Activated CD4-positive, alpha-beta T cell treated with anti-CD3 and anti-CD28 coated beads, Interleukin-2, amount 50 U/mL, for 16 hours (primary cell): Measurements from ENCODE around the gene MARS1.
"Not testable (repeated sequence)": the region's sequence is repeated elsewhere in the genome, so short reads cannot be mapped to it uniquely, and the experiment has no call there.

Experiments used
- DNase-seq: peaks from one replicate; pipeline ENCODE4 v3.0.0-alpha.2; 2020

MARS1 gene

DNA sequence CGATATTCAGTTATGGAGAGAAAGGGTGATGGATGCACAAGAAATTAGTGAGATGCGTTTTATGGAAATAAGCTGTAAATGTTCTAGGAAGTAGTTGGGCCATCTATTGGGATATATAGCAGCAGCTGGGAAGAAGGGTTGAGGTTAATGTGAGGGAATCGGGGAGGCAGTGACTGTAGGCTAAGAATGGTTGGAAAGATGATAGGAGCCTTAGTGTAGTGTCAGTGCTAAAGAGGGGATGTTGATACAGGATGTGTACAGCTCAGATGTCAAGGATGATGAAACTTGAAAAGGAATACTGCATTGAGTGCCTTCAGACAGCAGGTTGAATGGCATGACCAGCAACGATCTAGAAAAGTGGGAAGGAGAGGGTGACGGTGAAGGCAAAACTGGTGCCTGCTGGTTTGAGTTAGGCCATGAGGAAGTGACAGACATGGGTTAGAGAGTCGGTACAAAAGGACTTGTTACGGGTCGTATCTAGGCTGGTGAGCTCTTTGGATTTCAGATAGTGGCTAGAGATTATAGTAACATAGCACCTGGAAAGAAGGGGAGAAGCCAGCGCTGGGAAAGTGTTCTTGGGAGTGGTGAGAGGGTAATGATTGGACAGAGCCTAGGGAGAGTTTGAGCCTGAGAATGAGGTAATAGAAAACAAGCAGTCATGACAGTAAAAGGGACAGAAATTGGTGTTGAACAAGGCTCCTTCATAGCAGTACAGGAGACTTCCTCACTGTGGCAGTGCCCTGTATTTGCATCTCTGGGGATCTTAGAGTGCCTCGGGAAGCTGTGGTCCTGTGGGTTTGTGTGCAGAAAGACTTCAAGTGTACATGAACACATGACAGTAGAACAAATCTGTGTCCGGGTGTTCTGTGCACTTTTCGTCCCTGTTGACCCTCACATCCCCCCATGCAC is 9.6 kb downstream of the MARS1 start:
- DNase-seq = no peak

DNA sequence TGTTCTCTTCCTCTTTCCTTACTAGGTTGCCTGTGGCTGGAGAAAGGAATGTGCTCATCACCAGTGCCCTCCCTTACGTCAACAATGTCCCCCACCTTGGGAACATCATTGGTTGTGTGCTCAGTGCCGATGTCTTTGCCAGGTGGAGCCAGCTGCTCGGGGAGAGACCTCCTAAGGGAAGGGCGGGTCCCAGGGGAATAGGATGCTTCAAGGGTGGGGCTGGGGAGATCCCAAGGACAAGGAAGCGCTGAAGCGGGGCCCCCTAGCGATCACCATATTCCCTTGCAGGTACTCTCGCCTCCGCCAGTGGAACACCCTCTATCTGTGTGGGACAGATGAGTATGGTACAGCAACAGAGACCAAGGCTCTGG is 10.2 kb downstream of the MARS1 start:
- DNase-seq = no peak

DNA sequence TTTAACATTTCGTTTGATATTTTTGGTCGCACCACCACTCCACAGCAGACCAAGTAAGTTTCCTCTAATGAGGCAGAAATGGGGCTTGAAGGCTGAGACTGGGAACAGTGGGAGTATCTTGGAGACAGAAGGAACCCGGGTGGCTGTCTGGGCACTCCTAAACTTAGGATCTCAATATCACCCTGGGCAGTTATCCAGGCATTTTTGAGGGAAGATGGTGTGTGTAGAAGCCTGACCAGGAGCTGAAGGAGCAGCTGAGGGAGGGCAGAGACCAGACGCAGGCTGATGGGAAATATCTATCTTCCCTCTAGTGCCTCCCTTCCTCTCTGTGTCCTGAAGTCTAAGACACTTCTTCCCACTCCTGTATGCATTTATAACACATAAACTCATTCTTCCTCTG is 10.7 kb downstream of the MARS1 start:
- DNase-seq = no peak

DNA sequence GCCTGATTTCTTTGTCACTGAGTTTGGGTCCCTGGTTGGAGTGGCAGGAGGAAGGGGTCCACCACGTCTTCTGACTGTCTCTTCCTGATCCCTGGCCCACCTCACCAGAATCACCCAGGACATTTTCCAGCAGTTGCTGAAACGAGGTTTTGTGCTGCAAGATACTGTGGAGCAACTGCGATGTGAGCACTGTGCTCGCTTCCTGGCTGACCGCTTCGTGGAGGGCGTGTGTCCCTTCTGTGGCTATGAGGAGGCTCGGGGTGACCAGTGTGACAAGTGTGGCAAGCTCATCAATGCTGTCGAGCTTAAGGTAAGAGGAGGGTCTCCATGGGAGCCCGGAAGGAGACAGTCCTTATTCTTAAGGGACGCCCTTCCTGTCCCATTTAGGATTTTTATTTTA is 12.3 kb downstream of the MARS1 start:
- no peak for DNase-seq

DNA sequence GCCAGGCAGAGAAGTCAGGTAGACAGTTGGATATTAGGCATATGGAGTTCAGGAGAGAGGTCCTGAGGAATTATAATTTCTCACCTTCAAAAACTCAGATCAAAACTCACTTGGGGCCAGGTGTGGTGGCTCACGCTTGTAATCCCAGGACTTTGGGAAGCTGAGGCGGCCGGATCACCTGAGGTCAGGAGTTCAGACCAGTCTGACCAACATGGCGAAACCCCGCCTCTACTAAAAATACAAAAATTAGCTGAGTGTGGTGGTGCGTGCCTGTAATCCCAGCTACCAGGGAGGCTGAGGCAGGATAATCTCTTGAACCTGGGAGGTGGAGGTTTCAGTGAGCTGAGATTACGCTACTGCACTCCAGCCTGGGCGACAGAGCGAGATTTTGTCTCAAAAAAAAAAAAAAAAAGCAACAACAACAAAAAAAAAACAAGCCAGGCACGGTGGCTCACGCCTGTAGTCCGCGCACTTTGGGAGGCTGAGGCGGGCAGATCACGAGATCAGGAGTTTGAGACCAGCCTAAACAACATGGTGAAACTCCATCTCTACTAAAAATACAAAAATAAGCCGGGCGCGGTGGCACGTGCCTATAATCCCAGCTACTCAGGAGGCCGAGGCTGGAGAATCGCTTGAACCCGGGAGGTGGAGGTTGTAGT is 14.6 kb downstream of the MARS1 start:
- not testable (repeated sequence) for DNase-seq

DNA sequence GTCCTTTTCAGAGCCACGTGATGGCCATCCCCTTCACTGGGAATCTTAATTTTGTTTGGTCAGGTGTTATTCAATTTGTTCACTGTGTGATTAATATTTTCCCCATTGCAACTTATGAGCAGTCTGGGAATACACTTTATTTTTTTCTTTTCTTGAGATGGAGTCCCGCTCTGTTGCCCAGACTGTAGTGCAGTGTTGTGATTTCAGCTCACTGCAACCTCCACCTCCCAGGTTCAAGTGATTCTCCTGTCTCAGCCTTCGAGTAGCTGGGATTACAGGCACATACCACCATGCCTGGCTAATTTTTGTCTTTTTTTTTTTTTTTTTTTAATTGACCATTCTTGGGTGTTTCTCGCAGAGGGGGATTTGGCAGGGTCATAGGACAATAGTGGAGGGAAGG is 18.7 kb downstream of the MARS1 start:
- not testable (repeated sequence) for DNase-seq

DNA sequence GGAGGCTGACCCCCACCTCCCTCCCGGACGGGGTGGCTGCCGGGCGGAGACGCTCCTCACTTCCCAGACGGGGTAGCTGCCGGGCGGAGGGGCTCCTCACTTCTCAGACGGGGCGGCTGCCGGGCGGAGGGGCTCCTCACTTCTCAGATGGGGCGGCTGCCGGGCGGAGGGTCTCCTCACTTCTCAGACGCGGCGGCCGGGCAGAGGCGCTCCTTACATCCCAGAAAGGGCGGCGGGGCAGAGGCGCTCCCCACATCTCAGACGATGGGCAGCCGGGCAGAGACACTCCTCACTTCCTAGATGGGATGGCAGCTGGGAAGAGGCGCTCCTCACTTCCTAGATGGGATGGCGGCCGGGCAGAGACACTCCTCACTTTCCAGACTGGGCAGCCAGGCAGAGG is 19.9 kb downstream of the MARS1 start:
- not testable (repeated sequence) for DNase-seq

DNA sequence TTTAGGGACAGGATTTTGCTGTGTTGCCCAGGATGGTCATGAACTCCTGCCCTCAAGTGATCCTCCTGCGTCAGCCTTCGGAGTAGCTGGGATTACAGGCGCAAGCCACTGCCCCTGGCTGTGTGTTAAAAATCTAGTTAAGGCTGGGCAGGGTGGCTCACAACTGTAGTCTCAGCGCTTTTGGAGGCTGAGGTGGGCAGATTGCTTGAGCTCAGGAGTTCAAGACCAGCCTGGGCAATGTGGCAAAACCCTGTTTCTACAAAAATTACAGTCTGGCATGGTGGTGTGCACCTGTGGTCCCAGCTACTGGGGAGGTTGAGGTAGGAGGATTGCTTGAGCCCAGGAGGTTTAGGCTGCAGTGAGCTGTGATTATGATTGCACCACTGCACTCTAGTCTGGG is 23.3 kb downstream of the MARS1 start:
- DNase-seq = no peak

DNA sequence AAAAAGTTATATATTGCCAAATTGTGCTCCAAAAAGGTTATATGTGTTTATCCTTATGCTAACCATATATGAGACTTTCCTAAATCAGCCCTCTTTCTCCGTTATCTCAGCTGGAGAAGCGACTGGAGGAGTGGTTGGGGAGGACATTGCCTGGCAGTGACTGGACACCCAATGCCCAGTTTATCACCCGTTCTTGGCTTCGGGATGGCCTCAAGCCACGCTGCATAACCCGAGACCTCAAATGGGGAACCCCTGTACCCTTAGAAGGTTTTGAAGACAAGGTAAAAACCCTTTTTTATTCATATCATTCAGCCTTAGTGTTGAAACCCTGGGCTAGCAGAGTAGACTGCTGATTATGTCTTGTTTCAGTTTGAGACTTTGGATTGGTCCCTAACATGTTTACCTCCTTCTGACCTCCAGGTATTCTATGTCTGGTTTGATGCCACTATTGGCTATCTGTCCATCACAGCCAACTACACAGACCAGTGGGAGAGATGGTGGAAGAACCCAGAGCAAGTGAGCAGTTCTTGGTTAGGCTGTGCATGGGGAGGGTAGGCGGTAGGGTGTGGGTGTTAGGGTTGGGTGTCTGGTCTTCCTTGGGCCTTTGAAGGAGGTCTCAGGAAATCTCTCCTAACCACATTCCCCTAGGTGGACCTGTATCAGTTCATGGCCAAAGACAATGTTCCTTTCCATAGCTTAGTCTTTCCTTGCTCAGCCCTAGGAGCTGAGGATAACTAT is 23.9 kb downstream of the MARS1 start:
- no peak for DNase-seq

DNA sequence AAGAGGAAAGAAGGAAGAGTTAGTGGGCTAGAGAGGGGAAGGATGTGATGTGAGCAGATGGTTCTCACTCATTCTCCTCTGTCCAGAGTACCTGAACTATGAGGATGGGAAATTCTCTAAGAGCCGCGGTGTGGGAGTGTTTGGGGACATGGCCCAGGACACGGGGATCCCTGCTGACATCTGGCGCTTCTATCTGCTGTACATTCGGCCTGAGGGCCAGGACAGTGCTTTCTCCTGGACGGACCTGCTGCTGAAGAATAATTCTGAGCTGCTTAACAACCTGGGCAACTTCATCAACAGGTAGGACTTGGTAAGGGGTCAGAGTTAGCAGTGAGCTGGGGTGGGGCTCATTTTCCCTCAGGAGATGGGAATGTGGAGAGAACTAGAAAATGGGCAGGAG is 24.8 kb downstream of the MARS1 start:
- no peak for DNase-seq

DNA sequence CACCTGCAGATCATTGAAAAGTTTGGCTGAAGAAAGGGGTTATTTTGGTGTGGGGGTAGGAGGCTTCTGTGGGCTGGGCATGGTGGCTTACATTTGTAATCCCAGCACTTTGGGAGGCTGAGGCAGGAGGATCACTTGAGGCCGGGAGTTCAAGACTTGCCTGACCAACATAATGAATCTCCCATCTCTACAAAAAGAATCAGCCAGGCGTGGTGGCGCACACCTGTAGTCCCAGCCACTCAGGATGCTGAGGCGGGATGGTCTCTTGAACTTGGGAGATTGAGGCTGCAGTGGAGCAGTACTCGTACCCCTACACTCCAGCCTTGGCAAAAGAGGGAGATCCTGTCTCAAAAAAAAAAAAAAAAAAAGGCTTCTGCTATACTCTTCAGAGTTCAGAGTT is 25.4 kb downstream of the MARS1 start:
- DNase-seq = no peak

DNA sequence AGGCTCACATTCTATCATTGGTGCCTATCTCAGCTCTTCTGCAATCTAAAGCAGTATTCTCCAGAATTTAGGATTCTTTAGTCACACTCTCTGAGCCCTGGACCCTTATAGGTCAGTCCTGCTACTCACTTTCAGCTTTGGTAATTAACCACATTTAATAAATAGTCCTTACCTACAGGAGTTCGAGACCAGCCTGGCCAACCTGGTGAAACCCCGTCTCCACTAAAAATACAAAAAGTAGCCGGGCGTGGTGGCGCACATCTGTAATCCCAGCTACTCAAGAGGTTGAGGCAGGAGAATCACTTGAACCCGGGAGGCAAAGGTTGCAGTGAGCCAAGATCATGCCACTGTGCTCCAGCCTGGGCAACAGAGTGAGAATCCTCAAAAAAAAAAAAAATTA is 25.8 kb downstream of the MARS1 start:
- DNase-seq = not testable (repeated sequence)

DNA sequence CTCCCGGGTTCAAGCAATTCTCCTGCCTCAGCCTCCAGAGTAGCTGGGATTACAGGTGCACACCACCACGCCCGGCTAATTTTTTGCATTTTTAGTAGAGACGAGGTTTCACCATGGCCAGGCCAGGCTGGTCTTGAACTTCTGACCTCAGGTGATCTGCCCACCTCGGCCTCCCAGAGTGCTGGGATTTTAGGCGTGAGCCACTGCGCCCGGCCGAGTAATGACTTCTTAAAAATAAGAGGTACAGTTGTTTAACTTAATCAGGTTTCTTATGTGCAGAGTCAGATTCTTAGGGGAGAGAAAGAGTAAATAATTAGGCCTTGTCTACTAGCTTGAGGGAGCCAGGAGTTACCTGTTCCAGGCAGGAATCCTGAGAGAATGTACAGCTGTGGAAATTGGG is 26.4 kb downstream of the MARS1 start:
- not testable (repeated sequence) for DNase-seq

DNA sequence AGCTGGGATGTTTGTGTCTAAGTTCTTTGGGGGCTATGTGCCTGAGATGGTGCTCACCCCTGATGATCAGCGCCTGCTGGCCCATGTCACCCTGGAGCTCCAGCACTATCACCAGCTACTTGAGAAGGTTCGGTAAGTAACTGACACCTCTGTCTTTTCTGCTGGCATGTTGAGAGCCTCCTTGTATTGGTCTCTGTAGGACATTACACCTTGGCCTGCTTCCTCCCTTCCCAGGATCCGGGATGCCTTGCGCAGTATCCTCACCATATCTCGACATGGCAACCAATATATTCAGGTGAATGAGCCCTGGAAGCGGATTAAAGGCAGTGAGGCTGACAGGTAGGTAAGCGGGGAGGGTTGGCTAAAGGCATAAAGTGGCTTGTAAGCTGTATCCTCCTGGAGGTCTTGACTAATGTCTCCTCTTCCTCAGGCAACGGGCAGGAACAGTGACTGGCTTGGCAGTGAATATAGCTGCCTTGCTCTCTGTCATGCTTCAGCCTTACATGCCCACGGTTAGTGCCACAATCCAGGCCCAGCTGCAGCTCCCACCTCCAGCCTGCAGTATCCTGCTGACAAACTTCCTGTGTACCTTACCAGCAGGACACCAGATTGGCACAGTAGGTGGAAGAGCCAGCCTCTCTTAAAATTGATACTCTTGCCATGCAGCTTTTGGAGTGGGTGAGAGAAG is 27.0 kb downstream of the MARS1 start:
- DNase-seq = no peak

DNA sequence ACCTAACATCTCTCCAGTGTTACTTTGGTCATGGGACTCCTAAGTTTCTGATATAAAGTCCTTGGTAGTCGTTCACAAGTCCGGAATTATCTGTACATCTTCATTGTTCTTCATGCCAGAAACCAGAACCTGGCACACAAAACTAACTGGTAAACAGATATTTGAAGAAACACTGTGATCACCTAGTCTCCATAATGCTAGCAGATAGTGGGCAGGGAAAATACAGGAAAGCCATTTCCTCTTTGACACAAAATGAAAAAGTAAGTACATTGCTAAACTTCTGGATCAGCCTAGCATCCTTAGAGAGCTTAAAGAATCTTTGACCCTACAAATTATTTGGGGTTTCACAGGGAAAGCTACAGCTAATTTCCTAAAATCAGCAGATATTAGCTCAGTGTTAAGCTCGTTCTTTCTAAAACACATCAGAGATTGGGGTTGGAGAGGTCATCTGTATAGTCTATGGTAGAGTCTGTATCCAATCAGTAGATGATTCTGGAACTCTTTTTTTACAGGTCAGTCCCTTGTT is 27.6 kb downstream of the MARS1 start:
- DNase-seq = no peak

DNA sequence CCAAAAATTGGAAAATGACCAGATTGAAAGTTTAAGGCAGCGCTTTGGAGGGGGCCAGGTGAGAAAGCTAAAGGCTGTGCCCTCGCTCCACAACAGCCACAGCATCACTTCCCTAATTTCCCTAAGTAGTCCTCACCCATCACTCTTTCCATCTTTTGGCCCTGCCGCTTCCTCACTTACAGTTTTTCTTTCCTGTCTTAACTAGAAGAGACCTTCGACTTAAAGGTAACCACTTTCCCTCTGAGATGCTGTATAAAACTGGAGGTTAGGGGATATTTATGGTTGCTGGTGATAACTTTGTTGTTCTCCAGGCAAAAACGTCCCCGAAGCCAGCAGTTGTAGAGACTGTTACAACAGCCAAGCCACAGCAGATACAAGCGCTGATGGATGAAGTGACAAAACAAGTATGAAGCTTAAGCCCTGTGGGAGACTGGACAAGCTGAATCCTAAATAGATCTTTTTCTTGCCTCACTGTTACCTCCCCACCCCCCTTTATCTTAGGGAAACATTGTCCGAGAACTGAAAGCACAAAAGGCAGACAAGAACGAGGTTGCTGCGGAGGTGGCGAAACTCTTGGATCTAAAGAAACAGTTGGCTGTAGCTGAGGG is 28.2 kb downstream of the MARS1 start:
- DNase-seq = no peak

DNA sequence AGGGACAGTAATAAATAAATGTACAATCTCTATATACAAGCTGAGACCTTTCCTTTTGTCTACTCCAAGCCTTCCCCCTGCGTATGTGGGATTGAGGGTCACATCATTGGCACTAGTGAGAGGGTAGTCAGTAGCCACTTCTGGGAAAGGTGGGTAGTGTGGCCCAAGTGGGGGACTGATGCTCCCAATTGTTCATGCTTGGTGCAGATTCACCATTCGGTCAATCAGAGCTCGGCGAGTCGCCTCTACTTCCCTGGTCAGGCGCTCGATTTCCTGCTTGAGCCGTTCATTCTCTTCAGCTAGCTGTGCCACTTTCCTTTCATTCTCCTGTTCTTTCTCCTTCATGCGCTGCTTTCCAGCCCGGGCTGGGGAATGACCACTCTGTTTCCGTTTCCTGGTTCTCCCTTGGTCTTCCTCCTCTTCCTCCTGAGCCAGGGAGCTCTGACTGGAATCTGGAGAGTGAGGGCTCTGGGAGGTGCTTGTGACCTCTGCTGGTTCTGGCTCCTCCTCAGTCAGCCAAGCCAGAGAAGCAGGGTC is 28.8 kb downstream of the MARS1 start:
- no peak for DNase-seq

DNA sequence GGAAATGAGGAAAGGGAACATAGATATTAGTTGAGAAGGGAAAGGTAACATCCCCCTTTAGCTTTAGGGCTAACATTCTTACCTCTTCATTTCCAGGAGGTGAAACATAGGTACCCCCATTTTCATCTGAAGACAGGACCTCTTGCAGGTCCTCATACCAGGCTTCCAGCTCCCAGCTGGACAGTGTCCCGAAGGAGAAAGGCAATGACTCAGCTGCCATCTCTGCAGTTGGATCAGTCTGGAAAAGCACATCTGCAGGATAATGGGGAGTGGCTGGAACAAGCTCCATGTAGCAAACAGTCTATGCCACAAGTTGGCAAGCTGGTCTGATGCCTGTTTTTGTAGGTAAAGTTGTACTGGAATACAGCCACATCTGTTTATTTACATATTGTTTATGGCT is 29.3 kb downstream of the MARS1 start:
- DNase-seq = no peak

DNA sequence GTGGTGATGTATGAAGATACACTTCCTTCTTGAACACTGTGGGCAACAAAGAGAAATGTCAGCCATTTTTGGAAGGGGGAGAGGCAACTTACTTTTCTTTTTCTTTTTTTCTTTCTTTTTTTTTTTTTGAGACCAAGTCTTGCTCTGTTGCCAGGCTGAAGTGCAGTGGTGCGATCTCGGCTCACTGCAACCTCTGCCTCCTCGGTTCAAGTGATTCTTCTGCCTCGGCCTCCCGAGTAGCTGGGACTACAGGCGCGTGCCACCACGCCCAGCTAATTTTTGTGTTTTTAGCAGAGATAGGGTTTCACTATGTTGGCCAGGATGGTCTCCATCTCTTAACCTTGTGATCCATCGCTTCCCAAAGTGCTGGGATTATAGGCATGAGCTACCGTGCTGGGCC is 29.9 kb downstream of the MARS1 start:
- DNase-seq = not testable (repeated sequence)

DNA sequence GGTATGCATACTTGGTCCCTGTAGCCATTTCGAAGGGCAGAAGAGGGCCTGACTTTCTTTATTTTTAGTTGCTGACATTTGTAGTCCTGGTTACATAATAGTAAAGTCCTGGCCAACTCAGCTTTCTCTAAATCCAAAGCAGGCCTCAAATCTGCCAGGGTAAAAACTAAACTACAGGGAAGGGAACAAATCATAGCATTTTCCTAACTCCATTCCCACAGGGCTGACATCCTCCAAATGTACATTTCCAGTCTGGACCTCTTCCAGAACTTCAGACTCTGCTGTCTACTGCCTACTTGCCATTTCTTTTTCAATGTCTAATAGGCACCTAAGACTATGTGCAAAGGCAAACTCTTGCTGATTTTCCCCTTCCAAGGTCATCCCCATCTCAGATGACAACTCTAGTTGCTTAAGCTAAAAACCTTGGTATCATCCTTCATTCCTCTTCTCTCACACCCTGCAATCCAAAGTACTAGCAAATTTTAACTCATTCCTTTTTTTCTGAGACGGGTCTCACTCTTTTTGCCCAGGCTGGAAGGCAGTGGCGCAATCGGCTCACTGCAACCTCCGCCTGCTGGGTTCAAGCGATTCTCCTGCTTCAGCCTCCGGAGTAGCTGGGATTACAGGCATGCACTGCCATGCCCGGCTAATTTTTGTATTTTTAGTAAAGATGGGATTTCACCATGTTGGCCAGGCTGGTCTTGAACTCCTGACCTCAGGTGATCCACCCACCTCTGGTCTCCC is 30.5 kb downstream of the MARS1 start:
- no peak for DNase-seq
